Measurements from ENCODE around the gene MGP.

DNA sequence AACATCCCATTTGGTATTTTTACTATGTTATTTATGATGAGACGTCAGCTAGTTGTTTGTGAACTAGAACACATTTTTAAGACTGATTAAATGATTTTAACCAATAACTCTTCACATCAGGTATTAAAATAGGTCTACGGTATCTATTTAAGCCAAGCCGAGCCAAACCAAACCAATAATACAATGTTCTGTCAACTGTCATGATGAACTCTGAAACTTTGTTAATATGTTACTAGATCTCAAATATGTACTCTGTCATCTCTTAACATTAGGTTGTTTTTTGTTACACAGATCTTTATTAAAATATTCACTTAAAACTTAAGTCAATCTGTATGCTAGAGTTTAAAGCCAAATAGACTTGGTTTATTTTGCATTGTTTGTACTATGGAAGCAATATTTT is 43.3 kb downstream of the MGP start:
- TF ChIP-seq, protein P1, sequence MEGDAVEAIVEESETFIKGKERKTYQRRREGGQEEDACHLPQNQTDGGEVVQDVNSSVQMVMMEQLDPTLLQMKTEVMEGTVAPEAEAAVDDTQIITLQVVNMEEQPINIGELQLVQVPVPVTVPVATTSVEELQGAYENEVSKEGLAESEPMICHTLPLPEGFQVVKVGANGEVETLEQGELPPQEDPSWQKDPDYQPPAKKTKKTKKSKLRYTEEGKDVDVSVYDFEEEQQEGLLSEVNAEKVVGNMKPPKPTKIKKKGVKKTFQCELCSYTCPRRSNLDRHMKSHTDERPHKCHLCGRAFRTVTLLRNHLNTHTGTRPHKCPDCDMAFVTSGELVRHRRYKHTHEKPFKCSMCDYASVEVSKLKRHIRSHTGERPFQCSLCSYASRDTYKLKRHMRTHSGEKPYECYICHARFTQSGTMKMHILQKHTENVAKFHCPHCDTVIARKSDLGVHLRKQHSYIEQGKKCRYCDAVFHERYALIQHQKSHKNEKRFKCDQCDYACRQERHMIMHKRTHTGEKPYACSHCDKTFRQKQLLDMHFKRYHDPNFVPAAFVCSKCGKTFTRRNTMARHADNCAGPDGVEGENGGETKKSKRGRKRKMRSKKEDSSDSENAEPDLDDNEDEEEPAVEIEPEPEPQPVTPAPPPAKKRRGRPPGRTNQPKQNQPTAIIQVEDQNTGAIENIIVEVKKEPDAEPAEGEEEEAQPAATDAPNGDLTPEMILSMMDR (IDR thresholded peaks at IDR 0.05): no peak
- TF ChIP-seq POLR2A (IDR thresholded peaks at IDR 0.05): no peak

Measured in lower leg skin (tissue), 3 donors.